Globus pallidus (tissue), 1 donor: Measurements from ENCODE around the gene SPSB3.

Experiments used
- DNase-seq: peaks from one replicate; pipeline ENCODE4 v3.0.0-alpha.2; 2015; ENCODE audit warnings: low spot score

The SPSB3 gene

GRCh38 chr16:1788708-1789100 lies 6.3 kb upstream of the SPSB3 start:
- DNase-seq, result no peak

DNA sequence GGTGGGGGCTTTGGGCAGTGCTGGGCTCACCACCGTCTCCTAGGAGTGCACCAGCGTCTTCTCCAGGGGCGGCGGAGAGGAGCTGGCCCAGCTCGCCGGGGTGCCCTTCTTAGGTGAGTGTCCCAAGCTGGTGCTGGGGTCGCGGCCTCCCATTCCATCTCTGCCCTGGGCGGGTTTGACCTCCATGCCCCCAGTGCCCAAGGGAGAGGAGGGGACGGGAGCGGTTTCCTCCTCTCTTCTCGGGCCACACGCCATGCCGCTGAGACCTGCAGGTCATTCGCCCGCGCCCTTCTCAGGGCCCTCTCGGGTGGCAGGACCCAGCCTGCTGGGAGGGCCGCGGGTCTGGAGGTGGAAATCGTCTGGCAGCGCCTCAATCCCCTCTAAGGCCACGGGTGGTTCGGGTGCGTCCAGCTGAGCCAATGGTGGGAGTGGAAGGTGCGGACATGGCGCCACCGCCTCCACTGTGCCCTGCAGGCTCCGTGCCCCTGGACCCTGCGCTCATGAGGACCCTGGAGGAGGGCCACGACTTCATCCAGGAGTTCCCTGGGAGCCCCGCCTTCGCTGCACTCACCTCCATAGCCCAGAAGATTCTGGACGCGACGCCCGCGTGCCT lies 5.8 kb upstream of the SPSB3 start:
- DNase-seq, result no peak

GRCh38 chr16:1787322-1788094 lies 5.1 kb upstream of the SPSB3 start:
- no peak for DNase-seq

- DNase-seq, result no peak
These were observed 4.6 kb upstream of the SPSB3 start for GRCh38 chr16:1787056-1787321.

- no peak for DNase-seq
These were observed 4.1 kb upstream of the SPSB3 start for GRCh38 chr16:1786242-1787055.

GRCh38 chr16:1785846-1786170 lies 3.4 kb upstream of the SPSB3 start:
- DNase-seq, result no peak

DNA sequence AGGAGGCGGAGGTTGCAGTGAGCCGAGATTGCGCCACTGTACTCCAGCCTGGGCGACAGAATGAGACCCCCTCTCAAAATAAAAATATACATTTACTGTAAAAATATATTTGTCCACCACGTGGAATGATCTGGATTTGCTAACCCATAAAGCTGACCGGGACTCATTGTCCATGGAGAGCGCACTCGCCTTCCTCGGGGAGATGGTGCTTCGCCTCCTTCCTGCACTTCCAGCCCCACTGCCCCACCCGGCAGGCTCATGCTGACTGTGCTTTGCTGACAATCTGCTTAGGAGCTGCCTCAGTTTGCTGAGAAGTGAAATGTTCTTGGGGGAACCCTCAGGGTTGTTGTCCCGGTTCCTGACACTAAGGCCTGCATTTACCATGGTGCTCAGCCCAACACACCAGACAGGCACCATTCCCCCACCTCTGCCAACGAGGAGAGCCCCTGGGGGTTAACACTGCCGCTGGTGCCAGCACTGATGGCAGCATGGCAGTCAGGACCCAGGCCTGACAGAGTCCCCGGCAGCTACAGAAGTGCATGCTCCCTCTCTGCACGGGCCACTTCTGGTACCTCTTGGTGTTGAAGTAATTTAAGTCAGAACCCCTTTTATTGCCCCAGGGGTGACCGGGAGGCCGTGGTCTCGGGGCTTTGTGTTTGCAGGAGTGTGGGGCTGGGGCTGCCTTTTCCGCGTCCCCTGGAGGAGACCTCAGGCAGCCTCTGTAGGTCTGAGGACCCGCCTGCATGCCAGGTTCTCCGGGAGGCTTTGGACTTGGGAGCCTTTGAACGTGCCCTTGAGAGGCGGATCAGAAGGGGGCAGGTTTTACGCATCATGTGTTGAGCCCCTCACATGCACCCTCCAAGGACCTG lies 2.8 kb upstream of the SPSB3 start:
- DNase-seq, result no peak

DNA sequence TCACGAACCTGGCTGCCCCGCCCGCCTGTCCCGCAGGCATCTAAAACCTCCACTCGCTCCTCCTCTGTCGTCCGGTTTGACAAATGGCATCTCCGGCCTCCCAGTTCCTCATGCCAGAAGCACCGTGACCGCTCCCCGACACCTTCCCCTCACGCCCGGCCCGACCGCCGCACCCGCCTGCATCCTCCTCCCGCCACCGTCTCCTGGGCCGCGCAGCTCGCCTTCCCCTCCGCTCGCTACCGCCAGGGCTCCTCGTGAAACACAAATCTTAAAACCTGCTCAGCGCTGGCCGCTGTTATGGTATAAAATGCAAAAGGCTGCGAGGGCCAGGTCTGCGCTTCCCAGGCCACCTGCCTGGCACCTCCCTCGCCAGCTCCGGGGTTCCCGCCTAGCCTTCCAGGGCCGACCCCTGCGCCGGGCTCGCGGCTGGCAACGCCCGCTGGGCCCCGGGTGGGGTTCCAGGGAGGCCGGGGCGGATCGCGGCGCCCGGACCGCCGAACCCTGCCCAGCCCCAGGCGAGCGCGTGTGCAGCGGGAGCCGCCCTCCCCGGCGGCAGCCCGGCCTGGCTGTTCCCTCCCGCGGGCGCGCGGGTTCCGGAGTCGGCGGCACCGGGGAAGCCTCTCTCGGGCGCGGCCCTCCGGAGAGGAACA lies 488 bp downstream of the SPSB3 start:
- DNase-seq, result no peak

- DNase-seq, result no peak
These were observed 1.1 kb downstream of the SPSB3 start for GRCh38 chr16:1781254-1781653.

DNA sequence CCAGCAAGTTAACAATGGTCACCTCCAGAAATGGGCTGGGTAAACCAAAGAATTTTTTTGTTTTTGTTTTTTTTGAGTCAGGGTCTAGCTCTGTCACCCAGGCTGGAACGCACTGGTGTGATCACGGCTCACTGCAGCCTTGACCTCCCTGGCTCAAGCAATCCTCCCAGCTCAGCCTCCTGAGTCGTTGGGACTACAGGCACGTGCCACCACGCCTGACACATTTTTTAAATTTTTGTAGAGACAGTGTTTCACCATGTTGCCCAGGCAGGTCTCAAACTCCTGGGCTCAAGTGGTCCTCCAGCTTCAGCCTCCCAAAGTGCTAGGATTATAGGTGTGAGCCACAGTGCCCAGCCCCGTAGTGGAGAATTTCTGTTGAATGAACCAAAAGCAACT lies 1.7 kb downstream of the SPSB3 start:
- no peak for DNase-seq

- DNase-seq, result no peak
These were observed 2.4 kb downstream of the SPSB3 start for GRCh38 chr16:1779741-1780676.

GRCh38 chr16:1779234-1779701 lies 3.1 kb downstream of the SPSB3 start:
- no peak for DNase-seq

- no peak for DNase-seq
These were observed 3.9 kb downstream of the SPSB3 start for GRCh38 chr16:1778200-1779179.

GRCh38 chr16:1777375-1778199 lies 4.8 kb downstream of the SPSB3 start:
- DNase-seq, result no peak

DNA sequence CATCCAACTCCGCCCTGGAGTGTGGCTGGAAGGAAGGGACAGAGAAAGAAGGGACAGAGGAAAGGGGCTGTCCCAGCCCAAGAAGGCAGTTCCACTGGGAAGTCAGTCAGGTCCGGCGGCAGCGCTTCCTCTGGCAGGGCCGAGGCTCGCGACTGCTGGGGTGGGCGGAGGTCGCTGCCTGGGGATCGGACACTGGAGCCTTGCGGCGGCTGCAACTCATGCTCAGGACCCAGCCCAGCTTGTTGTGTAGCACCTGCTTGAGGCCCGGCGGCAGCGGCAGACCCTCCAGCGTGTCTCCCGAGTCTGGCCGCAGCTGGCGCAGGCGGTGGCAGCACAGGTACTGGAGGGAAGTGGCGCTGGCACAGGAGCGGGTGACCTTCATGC lies 5.4 kb downstream of the SPSB3 start:
- DNase-seq, result no peak

GRCh38 chr16:1776672-1776955 lies 5.8 kb downstream of the SPSB3 start:
- no peak for DNase-seq

- no peak for DNase-seq
These were observed 6.3 kb downstream of the SPSB3 start for GRCh38 chr16:1775846-1776671.
